HEK293 (cell line): Measurements from ENCODE around the gene PKMYT1.

ENCODE experiments used
- BCL11A ChIP-seq: fragments of 450-650 bp; formaldehyde crosslinking; IDR thresholded peaks from 2 replicates; pipeline ENCODE4 v1.5.1; 2016; ENCODE audit warnings: low read depth, missing biosample characterization, missing genetic modification characterization
- CTCF ChIP-seq: fragments of 450-650 bp; formaldehyde crosslinking; IDR thresholded peaks from 2 replicates; pipeline ENCODE4 v1.5.1; 2016; ENCODE audit warnings: missing biosample characterization, missing genetic modification characterization
- EGR2 ChIP-seq: fragments of 450-650 bp; formaldehyde crosslinking; IDR thresholded peaks from 2 replicates; pipeline ENCODE4 v1.5.1; 2016; ENCODE audit warnings: low read depth, missing biosample characterization, missing genetic modification characterization
- HIC1 ChIP-seq: fragments of 450-650 bp; formaldehyde crosslinking; IDR thresholded peaks from 2 replicates; pipeline ENCODE4 v1.5.1; 2016; ENCODE audit warnings: missing biosample characterization, missing genetic modification characterization
- INSM2 ChIP-seq: fragments of 450-650 bp; formaldehyde crosslinking; IDR thresholded peaks from 2 replicates; pipeline ENCODE4 v1.5.1; 2016; ENCODE audit warnings: missing biosample characterization, missing genetic modification characterization
- KLF8 ChIP-seq: fragments of 450-650 bp; formaldehyde crosslinking; IDR thresholded peaks from 2 replicates; pipeline ENCODE4 v1.5.1; 2016; ENCODE audit warnings: missing biosample characterization, missing genetic modification characterization
- PATZ1 ChIP-seq: fragments of 450-650 bp; formaldehyde crosslinking; IDR thresholded peaks from 2 replicates; pipeline ENCODE4 v1.5.1; 2016; ENCODE audit warnings: missing biosample characterization, missing genetic modification characterization
- SP3 ChIP-seq: fragments of 450-650 bp; formaldehyde crosslinking; IDR thresholded peaks from 2 replicates; pipeline ENCODE4 v1.5.1; 2016; ENCODE audit warnings: missing biosample characterization, missing genetic modification characterization
- ZBTB11 ChIP-seq: fragments of 450-650 bp; formaldehyde crosslinking; conservative IDR thresholded peaks from 2 replicates; pipeline ENCODE4 v1.5.1; 2016; ENCODE audit warnings: low read depth, missing biosample characterization, missing genetic modification characterization
- ZBTB21 ChIP-seq: fragments of 450-650 bp; formaldehyde crosslinking; IDR thresholded peaks from 2 replicates; pipeline ENCODE4 v1.5.1; 2017; ENCODE audit warnings: missing biosample characterization, missing genetic modification characterization
- ZBTB6 ChIP-seq: fragments of 450-650 bp; formaldehyde crosslinking; IDR thresholded peaks from 2 replicates; pipeline ENCODE4 v1.5.1; 2017; ENCODE audit warnings: missing biosample characterization, missing genetic modification characterization
- ZNF223 ChIP-seq: fragments of 450-650 bp; formaldehyde crosslinking; IDR thresholded peaks from 2 replicates; pipeline ENCODE4 v1.5.1; 2016; ENCODE audit warnings: missing biosample characterization, missing genetic modification characterization
- ZNF248 ChIP-seq: fragments of 450-650 bp; formaldehyde crosslinking; IDR thresholded peaks from 2 replicates; pipeline ENCODE4 v1.5.1; 2017; ENCODE audit warnings: missing biosample characterization, missing genetic modification characterization
- ZNF398 ChIP-seq: fragments of 450-650 bp; formaldehyde crosslinking; IDR thresholded peaks from 2 replicates; pipeline ENCODE4 v1.5.1; 2017; ENCODE audit warnings: missing biosample characterization, missing genetic modification characterization
- ZNF580 ChIP-seq: fragments of 450-650 bp; formaldehyde crosslinking; IDR thresholded peaks from 2 replicates; pipeline ENCODE4 v1.5.1; 2016; ENCODE audit warnings: missing biosample characterization, missing genetic modification characterization
- ZNF600 ChIP-seq: fragments of 450-650 bp; formaldehyde crosslinking; IDR thresholded peaks from 2 replicates; pipeline ENCODE4 v1.5.1; 2016; ENCODE audit warnings: missing biosample characterization, missing genetic modification characterization
- ZNF610 ChIP-seq: fragments of 450-650 bp; formaldehyde crosslinking; IDR thresholded peaks from 2 replicates; pipeline ENCODE4 v1.5.1; 2016; ENCODE audit warnings: missing biosample characterization, missing genetic modification characterization, borderline replicate concordance
- ZNF654 ChIP-seq: fragments of 450-650 bp; formaldehyde crosslinking; IDR thresholded peaks from 2 replicates; pipeline ENCODE4 v1.5.1; 2016; ENCODE audit warnings: low read depth, missing biosample characterization, missing genetic modification characterization
- ZSCAN30 ChIP-seq: fragments of 450-650 bp; IDR thresholded peaks from 2 replicates; pipeline ENCODE4 v1.5.1; 2018; ENCODE audit warnings: missing biosample characterization, mild to moderate bottlenecking, missing genetic modification characterization, moderate library complexity

PKMYT1 gene

GRCh38 chr16:3021449-3022207 is 41.4 kb upstream of the PKMYT1 start (continued):
- peak; percentile 95 for TF ChIP-seq ZNF600
- 0 out of 2 replicates have a peak, but pooled peaks have one; percentile 31 for TF ChIP-seq INSM2 (tag by site-specific recombination)
- TF ChIP-seq ZNF580 (tag by site-specific recombination): no peak
- TF ChIP-seq ZNF610: 0 out of 2 replicates have a peak, but pooled peaks have one; percentile 19
- peak; percentile 73 for TF ChIP-seq PATZ1
- TF ChIP-seq ZBTB11 (tag by site-specific recombination): peak; percentile 67
- TF ChIP-seq SP3 (tag by site-specific recombination): peak; percentile 10; the same call in 1 of the 2 replicates
- no peak for TF ChIP-seq ZNF223
- peak; percentile 35; the same call in 1 of the 2 replicates for TF ChIP-seq ZSCAN30
- peak; percentile 97 for TF ChIP-seq CTCF (tag by site-specific recombination)
- peak; percentile 68 for TF ChIP-seq EGR2
- TF ChIP-seq ZNF398: peak; percentile 88
- TF ChIP-seq BCL11A: 0 out of 2 replicates have a peak, but pooled peaks have one; percentile 26
- peak; percentile 91 for TF ChIP-seq HIC1 (tag by site-specific recombination)
- TF ChIP-seq ZNF248 (tag by site-specific recombination): no peak
- no peak for TF ChIP-seq ZNF654
- peak; percentile 7; the same call in 1 of the 2 replicates for TF ChIP-seq KLF8 (tag by site-specific recombination)
- TF ChIP-seq ZBTB21 (tag by site-specific recombination): 0 out of 2 replicates have a peak, but pooled peaks have one; percentile 32
- peak; percentile 99 for TF ChIP-seq ZBTB6 (tag by site-specific recombination)
- TF ChIP-seq, all 188 proteins: peak for 37
